Activated CD4-positive, alpha-beta T cell treated with anti-CD3 and anti-CD28 coated beads, Interleukin-2, amount 10 ng/mL, durations not matched to agents 24 days and 14 days (primary cell): ENCODE results near the gene CELF5. TPM values are rescaled to one million over a fixed set of nuclear protein-coding genes. Genes with fewer than 3 reads are reported as not detected.

Experiments
- DNase-seq: peaks from one replicate; pipeline ENCODE4 v3.0.0; 2022
- H3K27ac Mint-ChIP-seq: one replicate; pipeline ENCODE4 v1.8.0; 2022; ENCODE audit warnings: mild to moderate bottlenecking, mixed read lengths
- H3K27me3 Mint-ChIP-seq: one replicate; pipeline ENCODE4 v1.8.0; 2022; ENCODE audit warnings: mixed read lengths
- H3K36me3 Mint-ChIP-seq: one replicate; pipeline ENCODE4 v1.8.0; 2022; ENCODE audit warnings: low read depth, mild to moderate bottlenecking, mixed read lengths
- H3K4me1 Mint-ChIP-seq: one replicate; pipeline ENCODE4 v1.8.0; 2021; ENCODE audit warnings: mixed read lengths
- H3K4me3 Mint-ChIP-seq: one replicate; pipeline ENCODE4 v1.8.0; 2022; ENCODE audit warnings: mild to moderate bottlenecking, moderate library complexity, mixed read lengths
- H3K9me3 Mint-ChIP-seq: one replicate; pipeline ENCODE4 v1.8.0; 2021; ENCODE audit warnings: mixed read lengths
- intact Hi-C: fragments of 100-400 bp; cut with micrococcal nuclease; formaldehyde crosslinking; loops from one replicate; pipeline ENCODE4 v1.15.1; 2023
- total RNA-seq: library from RNA; stranded (reverse); gene quantifications from 2 replicates; pipeline ENCODE4 v1.2.3, GENCODE V29; 2022

The CELF5 gene
- total RNA-seq, 1 donor from 2014 or later, result 0.19 TPM

DNA sequence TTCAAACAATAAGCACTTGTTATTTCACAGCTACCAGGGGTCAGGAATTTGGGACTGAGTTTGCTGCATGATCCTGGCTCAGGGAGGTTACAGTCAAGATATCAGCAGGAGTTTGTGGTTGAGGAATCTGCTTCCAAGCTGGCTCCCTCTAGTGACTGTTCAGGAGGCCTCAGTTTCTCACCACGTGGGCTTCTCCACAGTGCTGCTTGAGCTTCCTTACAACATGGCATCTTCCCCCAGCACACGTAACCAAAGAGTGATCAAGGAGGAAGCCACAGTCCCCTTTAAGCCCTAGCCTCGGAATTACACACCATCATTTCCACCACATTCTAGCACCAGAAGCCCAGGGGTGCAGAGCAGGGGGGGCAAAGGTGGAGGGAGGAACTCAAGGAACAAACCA, 28.8 kb downstream of the CELF5 start:
- H3K27ac Mint-ChIP-seq, result no peak overlapping the region
- no peaks in the 10 kb centered on the region for H3K27me3 Mint-ChIP-seq
- DNase-seq, result no peak
- intact Hi-C loops, result no loop called here
- no peak overlapping the region for H3K4me3 Mint-ChIP-seq
- peaks cover 1% of the 10 kb centered on the region for H3K36me3 Mint-ChIP-seq
- H3K9me3 Mint-ChIP-seq, result peaks cover 16% of the 10 kb centered on the region
- H3K4me1 Mint-ChIP-seq, result no peaks in the 10 kb centered on the region

DNA sequence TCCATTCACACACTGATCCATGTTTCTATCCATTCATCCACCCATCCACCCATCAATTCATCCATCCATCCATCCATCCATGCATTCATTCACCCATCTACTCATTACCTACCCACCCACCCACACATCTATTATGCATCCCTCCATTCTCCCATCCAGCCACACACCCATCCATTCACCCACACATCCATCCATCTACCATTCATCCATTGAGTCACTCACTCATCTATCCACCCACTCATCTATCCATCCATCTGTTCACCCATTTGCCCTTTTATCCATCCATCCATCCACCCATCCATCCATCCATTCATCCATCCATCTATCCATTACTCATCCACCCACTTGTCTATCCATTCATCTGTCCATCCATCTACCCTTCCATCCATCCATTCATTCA, 30.1 kb downstream of the CELF5 start:
- Mint-ChIP-seq H3K4me3 (no peak overlapping the region), H3K4me1 (no peaks in the 10 kb centered on the region), H3K27me3 (no peaks in the 10 kb centered on the region), H3K9me3 (peaks cover 16% of the 10 kb centered on the region), H3K27ac (no peak overlapping the region), H3K36me3 (peaks cover 1% of the 10 kb centered on the region)
- intact Hi-C loops, result no loop called here
- DNase-seq, result no peak

DNA sequence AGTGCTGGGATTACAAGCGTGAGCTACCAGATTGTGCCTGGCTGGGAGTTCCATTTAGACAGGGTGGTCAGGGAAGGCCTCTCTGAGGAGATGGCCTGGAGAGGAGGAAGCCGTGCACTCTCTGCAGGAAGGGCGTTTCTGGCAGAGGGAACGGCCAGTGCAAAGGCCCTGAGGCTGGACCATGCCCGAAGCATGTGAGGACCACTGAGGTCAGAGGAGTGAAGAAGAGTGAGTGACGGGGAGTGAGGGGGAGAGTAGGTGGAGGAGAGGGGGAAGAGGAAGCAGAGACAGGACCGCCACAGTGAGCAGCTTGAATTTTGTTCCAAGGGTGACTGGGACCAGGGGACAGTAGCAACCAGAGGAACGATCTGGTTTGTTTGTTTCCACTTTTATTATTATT, 32.6 kb downstream of the CELF5 start:
- no peaks in the 10 kb centered on the region for H3K4me1 Mint-ChIP-seq
- H3K27me3 Mint-ChIP-seq, result no peaks in the 10 kb centered on the region
- H3K9me3 Mint-ChIP-seq, result peaks cover 12% of the 10 kb centered on the region
- intact Hi-C loops, result no loop called here
- H3K36me3 Mint-ChIP-seq, result peaks cover 1% of the 10 kb centered on the region
- H3K4me3 Mint-ChIP-seq, result no peak overlapping the region
- H3K27ac Mint-ChIP-seq, result no peak overlapping the region
- no peak for DNase-seq

DNA sequence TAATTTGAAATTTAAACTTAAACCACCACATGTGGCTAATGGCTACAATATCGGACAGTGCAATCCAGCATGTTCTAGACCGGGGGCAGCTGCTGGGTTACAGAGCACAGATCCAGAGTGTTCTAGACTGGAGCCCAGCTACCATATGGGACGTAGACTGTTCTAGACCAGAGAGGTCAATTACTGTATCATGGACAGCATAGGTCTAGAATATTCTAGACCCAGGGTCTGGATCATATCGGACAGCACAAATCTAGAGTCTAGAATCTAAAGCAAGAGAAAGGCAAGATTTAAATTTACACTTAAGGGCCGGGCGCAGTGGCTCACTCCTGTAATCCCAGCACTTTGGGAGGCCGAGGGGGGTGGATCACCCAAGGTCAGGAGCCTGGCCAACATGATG, 37.9 kb downstream of the CELF5 start:
- no peak for DNase-seq
- no peaks in the 10 kb centered on the region for H3K4me1 Mint-ChIP-seq
- H3K9me3 Mint-ChIP-seq, result no peaks in the 10 kb centered on the region
- intact Hi-C loops, result no loop called here
- no peak overlapping the region for H3K4me3 Mint-ChIP-seq
- no peaks in the 10 kb centered on the region for H3K36me3 Mint-ChIP-seq
- H3K27me3 Mint-ChIP-seq, result no peaks in the 10 kb centered on the region
- no peak overlapping the region for H3K27ac Mint-ChIP-seq

DNA sequence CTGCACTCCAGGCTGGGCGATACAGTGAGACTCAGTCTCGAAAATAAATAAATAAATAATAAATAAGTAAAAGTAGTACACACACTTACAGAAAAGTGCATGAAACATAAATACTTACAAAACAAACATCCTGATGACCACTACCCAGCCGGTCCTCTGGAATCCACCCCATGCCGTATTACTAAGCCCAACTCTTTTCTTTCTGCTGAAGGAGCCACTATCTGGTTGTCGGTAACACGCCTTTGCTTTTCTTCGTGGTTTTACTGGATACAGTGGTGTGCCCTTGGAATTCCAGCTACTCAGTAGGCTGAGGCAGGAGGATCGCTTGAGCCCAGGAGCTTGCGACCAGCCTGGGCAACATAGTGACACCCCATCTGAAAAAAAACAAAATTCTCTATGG, 39.4 kb downstream of the CELF5 start:
- no peaks in the 10 kb centered on the region for H3K4me1 Mint-ChIP-seq
- H3K36me3 Mint-ChIP-seq, result no peaks in the 10 kb centered on the region
- no peaks in the 10 kb centered on the region for H3K9me3 Mint-ChIP-seq

DNA sequence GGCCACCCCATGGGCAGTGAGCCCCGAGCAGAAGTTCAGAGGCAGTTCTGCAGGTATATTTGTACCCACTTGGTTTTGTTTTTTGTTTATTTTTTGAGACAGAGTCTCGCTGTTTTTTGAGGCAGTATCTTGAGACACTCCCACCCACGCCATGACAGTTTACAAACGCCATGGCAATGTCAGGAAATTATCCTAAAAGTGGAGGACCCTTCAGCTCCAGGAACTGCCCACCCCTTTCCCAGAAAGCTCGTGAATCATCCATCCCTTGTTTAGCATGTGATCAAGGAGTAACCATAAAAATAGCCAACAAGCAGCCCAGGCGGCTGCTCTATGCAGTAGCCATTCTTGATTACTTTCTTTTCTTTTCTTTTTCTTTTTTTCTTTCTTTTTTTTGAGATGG, 41.0 kb downstream of the CELF5 start:
- peaks cover 18% of the 10 kb centered on the region for H3K27me3 Mint-ChIP-seq
- DNase-seq, result no peak
- H3K9me3 Mint-ChIP-seq, result no peaks in the 10 kb centered on the region
- no peaks in the 10 kb centered on the region for H3K36me3 Mint-ChIP-seq
- no peak overlapping the region for H3K4me3 Mint-ChIP-seq
- H3K27ac Mint-ChIP-seq, result no peak overlapping the region
- no peaks in the 10 kb centered on the region for H3K4me1 Mint-ChIP-seq
- intact Hi-C loops, result no loop called here

More for the DNA sequence above, 39.4 kb downstream of the CELF5 start:
- no peak overlapping the region for H3K27ac Mint-ChIP-seq
- DNase-seq, result no peak
- peaks cover 7% of the 10 kb centered on the region for H3K27me3 Mint-ChIP-seq
- H3K4me3 Mint-ChIP-seq, result no peak overlapping the region
- intact Hi-C loops, result no loop called here

DNA sequence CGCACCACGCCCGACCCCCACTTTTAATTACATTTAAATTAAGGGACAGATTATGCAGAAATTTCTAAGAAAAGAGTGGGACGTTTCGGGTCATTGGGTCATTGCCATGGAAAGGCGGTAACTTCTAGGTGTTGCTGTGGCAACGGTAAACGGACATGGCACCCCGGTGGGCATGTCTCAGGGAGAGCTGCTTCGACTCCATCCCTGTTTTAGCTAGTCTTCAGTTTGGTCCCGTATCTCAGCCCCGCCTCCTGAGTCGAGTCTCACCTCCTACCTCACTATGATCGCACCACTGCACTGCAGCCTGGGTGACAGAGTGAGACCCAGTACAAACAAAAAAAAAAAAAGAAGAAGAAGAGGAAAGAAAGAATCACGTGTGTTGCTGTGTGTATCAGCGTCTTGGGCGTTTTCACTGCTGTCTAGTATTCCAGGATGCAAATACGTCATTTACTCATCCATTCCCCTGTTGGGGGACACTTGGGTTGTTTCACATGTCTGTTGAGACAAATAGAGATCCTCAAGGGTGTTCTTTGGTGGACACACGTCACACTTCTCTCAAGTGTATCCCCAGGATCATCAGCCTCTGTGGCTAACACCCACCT, 41.7 kb downstream of the CELF5 start:
- no peak for DNase-seq
- Mint-ChIP-seq H3K36me3 (no peaks in the 10 kb centered on the region), H3K27ac (no peak overlapping the region), H3K9me3 (no peaks in the 10 kb centered on the region), H3K4me3 (no peak overlapping the region), H3K27me3 (peaks cover 19% of the 10 kb centered on the region), H3K4me1 (no peaks in the 10 kb centered on the region)
- intact Hi-C loops, result no loop called here

DNA sequence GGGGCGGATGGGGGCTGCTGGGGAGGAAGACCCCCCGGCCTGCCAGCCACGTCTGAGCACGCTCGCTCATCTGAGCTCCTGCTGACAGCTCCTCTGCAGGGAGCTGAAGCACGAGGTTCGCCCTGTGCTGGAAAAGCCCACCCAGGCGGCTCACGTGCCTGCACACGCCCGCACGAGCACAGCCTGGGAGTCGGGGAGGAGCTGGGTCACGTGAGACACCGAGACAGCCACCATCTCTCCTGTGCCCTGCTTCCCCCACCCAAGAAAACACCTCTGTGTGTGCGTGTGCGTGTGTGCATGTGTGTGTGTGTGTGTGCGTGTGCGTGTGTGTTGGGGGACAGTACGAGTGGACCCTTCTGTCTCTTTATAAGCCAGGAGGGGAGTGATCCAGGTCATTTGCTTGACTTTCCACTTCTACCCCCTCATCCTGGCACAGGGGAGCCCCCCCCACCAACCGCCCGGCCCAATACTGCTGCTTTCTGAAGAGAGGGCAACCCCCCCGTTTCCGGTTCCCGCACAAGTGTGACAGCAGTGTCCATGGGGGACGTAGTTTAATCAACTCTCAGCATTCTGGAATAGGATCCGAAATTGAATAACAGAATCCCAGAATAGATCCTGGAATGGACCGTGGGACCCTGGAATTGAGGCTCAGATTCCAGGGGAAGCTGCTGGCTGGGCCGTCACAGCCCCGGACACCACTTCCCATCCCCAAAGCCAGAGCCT, 42.5 kb downstream of the CELF5 start:
- H3K27me3 Mint-ChIP-seq, result peaks cover 25% of the 10 kb centered on the region

DNA sequence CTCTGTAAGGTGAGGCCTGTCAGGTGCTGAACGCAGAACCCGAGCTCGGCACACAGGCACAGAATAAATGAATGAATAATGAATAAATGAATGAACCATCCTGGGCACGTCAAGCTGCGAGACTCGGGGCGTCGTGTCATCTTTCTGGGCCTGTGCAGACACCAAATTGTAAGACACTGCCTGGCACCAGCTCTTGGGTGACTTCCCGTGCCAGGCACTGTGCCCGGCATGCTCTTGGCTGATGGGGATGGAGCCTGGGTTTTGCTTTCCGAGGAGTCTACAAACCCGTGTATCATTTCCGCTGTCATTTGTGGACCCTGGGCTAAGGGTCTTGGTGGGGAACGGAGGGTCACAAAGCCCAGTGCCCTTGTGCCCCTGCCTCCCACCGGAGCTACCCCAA, 43.9 kb downstream of the CELF5 start:
- H3K36me3 Mint-ChIP-seq, result no peaks in the 10 kb centered on the region
- H3K9me3 Mint-ChIP-seq, result no peaks in the 10 kb centered on the region

More for the DNA sequence above, 42.5 kb downstream of the CELF5 start:
- no peaks in the 10 kb centered on the region for H3K9me3 Mint-ChIP-seq
- intact Hi-C loops, result no loop called here
- H3K4me3 Mint-ChIP-seq, result no peak overlapping the region
- H3K27ac Mint-ChIP-seq, result no peak overlapping the region
- H3K4me1 Mint-ChIP-seq, result no peaks in the 10 kb centered on the region
- no peak for DNase-seq
- no peaks in the 10 kb centered on the region for H3K36me3 Mint-ChIP-seq

DNA sequence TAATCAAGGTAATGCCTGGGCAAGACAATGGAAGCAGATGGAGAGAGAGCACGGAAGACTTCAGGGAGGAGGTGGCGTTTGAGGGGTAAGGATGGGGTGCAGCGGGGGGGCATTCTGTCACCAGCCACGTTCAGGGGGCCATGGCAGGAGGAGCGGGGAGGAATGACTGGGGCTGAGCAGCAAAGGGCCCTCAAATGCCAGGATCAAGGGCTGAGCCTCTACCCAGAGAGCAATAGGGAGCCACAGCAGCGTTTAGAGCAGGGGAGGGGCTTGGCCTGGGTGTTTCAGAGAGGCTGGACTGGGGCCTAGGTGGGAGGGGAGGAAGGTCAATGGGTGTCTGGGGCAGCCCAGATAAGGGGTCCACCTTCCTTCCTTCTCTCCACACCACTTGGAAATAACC, 44.3 kb downstream of the CELF5 start:
- H3K27me3 Mint-ChIP-seq, result peaks cover 29% of the 10 kb centered on the region
- H3K36me3 Mint-ChIP-seq, result no peaks in the 10 kb centered on the region
- no peaks in the 10 kb centered on the region for H3K4me1 Mint-ChIP-seq
- intact Hi-C loops, result no loop called here
- H3K4me3 Mint-ChIP-seq, result no peak overlapping the region
- DNase-seq, result no peak
- H3K9me3 Mint-ChIP-seq, result no peaks in the 10 kb centered on the region
- no peak overlapping the region for H3K27ac Mint-ChIP-seq

More for the DNA sequence above, 43.9 kb downstream of the CELF5 start:
- Mint-ChIP-seq H3K4me3 (no peak overlapping the region), H3K27ac (no peak overlapping the region), H3K27me3 (peaks cover 27% of the 10 kb centered on the region), H3K4me1 (no peaks in the 10 kb centered on the region)
- intact Hi-C loops, result no loop called here
- DNase-seq, result no peak

DNA sequence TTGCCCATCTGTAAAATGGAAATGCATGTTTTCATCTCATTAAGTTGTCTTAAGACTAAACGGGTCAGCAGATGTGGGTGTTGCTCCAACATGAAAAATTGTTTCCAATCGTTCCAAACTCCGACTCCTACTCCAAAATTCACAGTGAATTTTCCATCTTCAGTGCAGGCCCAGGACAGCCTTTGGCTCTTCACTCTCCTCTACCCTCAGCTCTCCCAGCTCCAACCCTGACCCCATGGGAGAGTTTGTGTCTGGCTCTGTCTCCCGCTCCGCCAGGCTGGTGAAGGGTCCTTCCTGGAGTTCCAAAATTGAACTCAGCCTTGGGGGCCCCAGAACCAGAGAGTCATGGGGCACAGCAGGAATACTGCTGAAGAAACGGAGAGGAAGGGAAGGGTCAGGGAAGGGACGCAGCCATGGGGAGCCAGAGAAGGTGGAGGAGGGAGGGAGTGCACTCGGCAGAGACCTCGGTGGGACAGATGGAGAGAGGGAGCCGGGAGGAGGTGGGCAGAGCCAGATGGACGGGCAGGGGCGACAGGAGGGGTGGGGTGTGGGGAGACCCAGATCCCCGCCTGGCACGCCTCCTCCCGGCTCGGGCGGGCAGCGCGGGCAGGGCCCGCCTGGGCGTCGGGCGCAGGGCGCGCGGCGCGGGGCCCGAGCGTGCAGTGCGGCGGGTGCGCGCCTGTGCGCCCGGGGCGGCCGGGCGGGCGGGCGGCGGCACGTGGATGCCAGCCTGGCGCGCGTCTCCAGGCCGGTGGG, 45.6 kb downstream of the CELF5 start:
- no peak overlapping the region for H3K27ac Mint-ChIP-seq
- H3K4me1 Mint-ChIP-seq, result peaks cover 4% of the 10 kb centered on the region
- H3K4me3 Mint-ChIP-seq, result no peak overlapping the region
- peaks cover 32% of the 10 kb centered on the region for H3K27me3 Mint-ChIP-seq
- H3K36me3 Mint-ChIP-seq, result no peaks in the 10 kb centered on the region
- intact Hi-C loops, result no loop called here
- peaks cover 3% of the 10 kb centered on the region for H3K9me3 Mint-ChIP-seq
- no peak for DNase-seq

DNA sequence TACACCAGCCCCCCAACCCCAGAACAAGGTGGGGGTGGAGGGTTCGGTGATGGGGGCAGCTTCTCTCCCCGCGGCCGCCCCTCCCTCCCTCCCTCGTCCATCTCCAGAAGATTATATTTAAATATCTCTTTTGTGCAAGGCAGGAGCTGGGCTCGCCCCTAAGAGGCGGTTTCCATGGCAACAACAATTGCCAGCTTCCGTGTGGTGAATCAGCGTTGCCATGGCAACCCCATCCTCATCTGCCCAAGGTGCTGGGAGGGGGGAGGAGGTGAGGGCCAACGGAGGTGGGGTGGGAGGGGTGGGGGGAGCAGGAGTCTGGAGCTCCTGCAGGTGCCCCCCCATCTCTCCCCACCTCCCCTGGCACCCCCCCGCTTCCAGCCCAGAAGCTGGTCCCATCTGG, 46.4 kb downstream of the CELF5 start:
- Mint-ChIP-seq H3K9me3 (peaks cover 3% of the 10 kb centered on the region), H3K27ac (no peak overlapping the region), H3K4me3 (no peak overlapping the region), H3K36me3 (no peaks in the 10 kb centered on the region), H3K4me1 (peaks cover 8% of the 10 kb centered on the region), H3K27me3 (peaks cover 32% of the 10 kb centered on the region)
- peak; percentile 74 for DNase-seq
- intact Hi-C loops, result no loop called here

DNA sequence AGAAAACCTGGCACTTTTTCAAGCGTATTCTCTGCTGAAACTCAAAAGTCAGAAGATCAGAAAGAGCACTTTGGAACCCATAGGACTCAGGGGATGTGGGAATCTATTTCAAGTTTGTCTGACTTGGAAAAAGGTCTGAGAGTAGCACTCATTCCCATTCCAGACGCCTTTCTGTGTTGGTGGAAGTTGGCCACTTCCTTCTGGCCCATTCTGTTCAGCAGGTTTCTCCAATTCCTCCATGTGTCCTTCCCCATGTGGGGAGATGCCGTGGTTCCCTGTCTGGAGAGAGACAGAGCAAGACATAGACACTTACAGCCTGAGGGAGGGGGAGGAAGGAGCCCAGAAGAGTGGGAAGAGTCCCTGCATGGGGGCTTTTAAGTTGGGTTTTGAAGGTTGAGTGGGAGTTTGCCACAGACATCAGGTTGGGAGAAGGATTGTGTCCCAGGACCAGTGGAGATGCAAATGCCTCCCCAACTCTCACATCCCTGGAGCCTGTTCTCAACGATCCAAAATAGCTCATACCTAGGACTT, 48.0 kb downstream of the CELF5 start:
- DNase-seq, result no peak
- Mint-ChIP-seq H3K4me1 (peaks cover 10% of the 10 kb centered on the region), H3K9me3 (peaks cover 3% of the 10 kb centered on the region), H3K4me3 (no peak overlapping the region), H3K27me3 (peaks cover 32% of the 10 kb centered on the region), H3K27ac (no peak overlapping the region), H3K36me3 (no peaks in the 10 kb centered on the region)
- intact Hi-C loops, result no loop called here

DNA sequence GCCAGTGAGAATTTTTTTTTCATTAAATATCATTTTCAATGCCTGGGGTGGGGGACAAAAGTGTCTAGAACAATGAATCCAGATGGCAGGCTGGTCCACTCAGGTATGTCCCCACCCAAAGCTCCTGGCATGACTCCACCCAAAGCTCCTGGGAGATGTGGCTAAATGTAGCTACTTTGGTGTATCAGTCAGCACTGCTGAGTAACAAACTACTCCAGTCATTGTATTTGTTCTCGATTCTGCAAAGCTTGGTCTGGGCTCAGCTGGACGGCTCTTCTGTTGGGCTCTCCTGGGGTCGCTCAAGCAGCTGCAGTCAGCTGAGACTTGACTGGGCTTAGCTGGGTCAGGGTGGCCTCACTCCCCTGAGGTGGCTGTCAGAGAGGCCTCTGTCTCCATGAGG, 48.5 kb downstream of the CELF5 start:
- no peaks in the 10 kb centered on the region for H3K36me3 Mint-ChIP-seq
- no peak for DNase-seq
- peaks cover 32% of the 10 kb centered on the region for H3K27me3 Mint-ChIP-seq
- H3K4me1 Mint-ChIP-seq, result peaks cover 10% of the 10 kb centered on the region
- no peak overlapping the region for H3K4me3 Mint-ChIP-seq
- intact Hi-C loops, result no loop called here
- peaks cover 3% of the 10 kb centered on the region for H3K9me3 Mint-ChIP-seq
- no peak overlapping the region for H3K27ac Mint-ChIP-seq
